HEK293 (cell line): ENCODE measurements around the gene RIT1.

Experiments
- CTCF ChIA-PET: fragments of 350-600 bp; formaldehyde crosslinking; extraction: SDS; loops from one replicate; lab custom pipeline; 2021; ENCODE audit warnings: antibody characterized with exemption; lab: Yijun Ruan, JAX
- POLR2A ChIA-PET: fragments of 300-600 bp; formaldehyde crosslinking; extraction: SDS; loops from one replicate; lab custom pipeline; 2020; ENCODE audit warnings: antibody characterized with exemption, inconsistent platforms; lab: Yijun Ruan, JAX
- H3K27ac ChIP-seq: fragments of 200-500 bp; sonication (Bioruptor generic); 2 replicates; pipeline ENCODE4 v1.5.1; 2014; ENCODE audit warnings: low read depth, low read length, control low read depth, inconsistent platforms; ENCODE audit errors: extremely low read depth
- H3K36me3 ChIP-seq, 2 experiments: fragments of 200-500 bp in 1 of 2; sonication (Bioruptor generic) in 1 of 2; 1 replicate in 1 of 2; 2 replicates in 1 of 2; pipeline ENCODE4 v1.5.1; 2014 to 2017; ENCODE audit warnings: inconsistent platforms in 2 of 2, low read length in 2 of 2; ENCODE audit not compliant: control insufficient read depth in 2 of 2, insufficient read depth in 1 of 2
- H3K4me1 ChIP-seq: fragments of 200-500 bp; sonication (Bioruptor generic); 2 replicates; pipeline ENCODE4 v1.5.1; 2014; ENCODE audit warnings: mild to moderate bottlenecking, low read length, inconsistent platforms; ENCODE audit not compliant: control insufficient read depth, insufficient read depth
- H3K4me3 ChIP-seq: 2 replicates; pipeline ENCODE4 v1.5.1; 2011; ENCODE audit warnings: low read depth, mild to moderate bottlenecking, control low read depth, low read length, moderate library complexity
- H3K9me3 ChIP-seq: fragments of 200-500 bp; sonication (Bioruptor generic); 2 replicates; pipeline ENCODE4 v1.5.1; 2014; ENCODE audit warnings: low read depth, low read length, inconsistent platforms; ENCODE audit not compliant: control insufficient read depth, insufficient read depth
- GFI1B ChIP-seq: fragments of 450-650 bp; formaldehyde crosslinking; IDR thresholded peaks from 2 replicates; pipeline ENCODE4 v1.5.1; 2016; ENCODE audit warnings: missing biosample characterization, missing genetic modification characterization
- IKZF3 ChIP-seq: fragments of 450-650 bp; IDR thresholded peaks from 2 replicates; pipeline ENCODE4 v1.5.0; 2018; ENCODE audit warnings: missing biosample characterization, mild to moderate bottlenecking, missing genetic modification characterization, moderate library complexity
- KLF1 ChIP-seq: fragments of 450-650 bp; formaldehyde crosslinking; IDR thresholded peaks from 2 replicates; pipeline ENCODE4 v1.5.1; 2016; ENCODE audit warnings: missing biosample characterization, missing genetic modification characterization
- RBAK ChIP-seq: fragments of 450-650 bp; formaldehyde crosslinking; IDR thresholded peaks from 2 replicates; pipeline ENCODE4 v1.5.1; 2016; ENCODE audit warnings: missing biosample characterization, missing genetic modification characterization
- SETDB1 ChIP-seq: IDR thresholded peaks from one replicate; pipeline ENCODE4 v1.6.1; 2017; ENCODE audit warnings: mild to moderate bottlenecking, low read length, moderate library complexity, mixed read lengths; ENCODE audit not compliant: insufficient read length
- YY2 ChIP-seq: fragments of 450-650 bp; formaldehyde crosslinking; IDR thresholded peaks from 2 replicates; pipeline ENCODE4 v1.5.1; 2016; ENCODE audit warnings: missing biosample characterization, missing genetic modification characterization
- ZNF114 ChIP-seq: fragments of 450-650 bp; formaldehyde crosslinking; IDR thresholded peaks from 2 replicates; pipeline ENCODE4 v1.5.0; 2017; ENCODE audit warnings: missing biosample characterization, missing genetic modification characterization
- ZNF169 ChIP-seq: fragments of 450-650 bp; formaldehyde crosslinking; IDR thresholded peaks from 2 replicates; pipeline ENCODE4 v1.5.1; 2016; ENCODE audit warnings: missing biosample characterization, missing genetic modification characterization
- ZNF202 ChIP-seq: fragments of 450-650 bp; formaldehyde crosslinking; IDR thresholded peaks from 2 replicates; pipeline ENCODE4 v1.5.1; 2016; ENCODE audit warnings: missing biosample characterization, missing genetic modification characterization, borderline replicate concordance
- ZNF311 ChIP-seq: fragments of 450-650 bp; formaldehyde crosslinking; IDR thresholded peaks from 2 replicates; pipeline ENCODE4 v1.5.1; 2017; ENCODE audit warnings: missing biosample characterization, missing genetic modification characterization, borderline replicate concordance
- ZNF404 ChIP-seq: fragments of 450-650 bp; formaldehyde crosslinking; IDR thresholded peaks from 2 replicates; pipeline ENCODE4 v1.5.1; 2017; ENCODE audit warnings: missing biosample characterization, missing genetic modification characterization
- ZNF544 ChIP-seq: fragments of 450-650 bp; formaldehyde crosslinking; IDR thresholded peaks from 2 replicates; pipeline ENCODE4 v1.5.0; 2017; ENCODE audit warnings: missing biosample characterization, missing genetic modification characterization
- TF ChIP-seq, protein P1 (sequence below): fragments of 450-650 bp; formaldehyde crosslinking; IDR thresholded peaks from 2 replicates; pipeline ENCODE4 v1.5.1; 2016; ENCODE audit warnings: missing biosample characterization, missing genetic modification characterization, low read depth
- TF ChIP-seq, protein P2 (sequence below): fragments of 450-650 bp; formaldehyde crosslinking; IDR thresholded peaks from 2 replicates; pipeline ENCODE4 v1.5.1; 2016; ENCODE audit warnings: missing biosample characterization, missing genetic modification characterization
- TF ChIP-seq, protein P3 (sequence below): fragments of 450-650 bp; formaldehyde crosslinking; IDR thresholded peaks from 2 replicates; pipeline ENCODE4 v1.5.1; 2017; ENCODE audit warnings: missing biosample characterization, mild to moderate bottlenecking, missing genetic modification characterization, moderate library complexity
- TF ChIP-seq, protein P4 (sequence below): fragments of 450-650 bp; formaldehyde crosslinking; IDR thresholded peaks from 2 replicates; pipeline ENCODE4 v1.5.1; 2017; ENCODE audit warnings: missing biosample characterization, missing genetic modification characterization
- TF ChIP-seq, protein P5 (sequence below): fragments of 450-650 bp; formaldehyde crosslinking; IDR thresholded peaks from 2 replicates; pipeline ENCODE4 v1.5.1; 2016; ENCODE audit warnings: missing biosample characterization, missing genetic modification characterization
- TF ChIP-seq, protein P6 (sequence below): fragments of 450-650 bp; formaldehyde crosslinking; IDR thresholded peaks from 2 replicates; pipeline ENCODE4 v1.5.1; 2016; ENCODE audit warnings: missing biosample characterization, missing genetic modification characterization
- TF ChIP-seq, protein P7 (sequence below): fragments of 450-650 bp; formaldehyde crosslinking; IDR thresholded peaks from 2 replicates; pipeline ENCODE4 v1.5.1; 2016; ENCODE audit warnings: missing biosample characterization, missing genetic modification characterization
- TF ChIP-seq, protein P8 (sequence below): IDR thresholded peaks from 2 replicates; pipeline ENCODE4 v1.6.1; 2011; ENCODE audit warnings: mild to moderate bottlenecking, low read depth, low read length, borderline replicate concordance

The RIT1 gene

DNA sequence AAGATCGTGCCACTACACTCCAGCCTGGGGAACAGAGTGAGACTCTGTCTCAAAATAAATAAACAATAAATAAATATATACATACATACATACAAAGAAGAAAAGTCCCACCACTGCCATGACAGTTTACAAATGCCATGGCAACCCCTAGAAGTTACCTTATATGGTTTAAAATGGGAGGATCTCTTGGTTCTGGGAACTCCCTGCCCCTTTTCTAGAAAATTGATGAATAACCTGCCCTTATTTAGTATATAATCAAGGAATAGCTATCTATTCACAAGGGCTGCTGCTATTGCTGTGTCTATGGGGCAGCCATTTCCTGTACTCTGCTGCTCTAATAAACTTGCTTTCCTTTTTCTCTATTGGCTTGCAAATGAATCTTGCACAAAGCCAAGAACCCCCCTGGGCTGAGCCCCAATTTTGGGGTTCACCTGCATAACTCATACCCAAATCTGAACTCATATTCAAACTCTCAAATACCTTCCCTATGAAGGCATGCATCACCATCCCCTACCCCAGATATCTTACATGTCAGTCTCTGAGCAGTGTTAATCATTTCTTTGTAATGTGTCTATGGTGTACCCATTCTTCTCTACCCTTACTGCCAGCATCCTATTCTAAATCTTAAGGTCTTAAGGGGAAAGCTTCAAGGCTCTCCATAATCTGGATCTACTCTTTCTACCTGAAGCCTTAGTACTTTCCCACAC lies 63.2 kb downstream of the RIT1 start:
- H3K4me3 ChIP-seq = no peak overlapping the region
- TF ChIP-seq, protein P1, sequence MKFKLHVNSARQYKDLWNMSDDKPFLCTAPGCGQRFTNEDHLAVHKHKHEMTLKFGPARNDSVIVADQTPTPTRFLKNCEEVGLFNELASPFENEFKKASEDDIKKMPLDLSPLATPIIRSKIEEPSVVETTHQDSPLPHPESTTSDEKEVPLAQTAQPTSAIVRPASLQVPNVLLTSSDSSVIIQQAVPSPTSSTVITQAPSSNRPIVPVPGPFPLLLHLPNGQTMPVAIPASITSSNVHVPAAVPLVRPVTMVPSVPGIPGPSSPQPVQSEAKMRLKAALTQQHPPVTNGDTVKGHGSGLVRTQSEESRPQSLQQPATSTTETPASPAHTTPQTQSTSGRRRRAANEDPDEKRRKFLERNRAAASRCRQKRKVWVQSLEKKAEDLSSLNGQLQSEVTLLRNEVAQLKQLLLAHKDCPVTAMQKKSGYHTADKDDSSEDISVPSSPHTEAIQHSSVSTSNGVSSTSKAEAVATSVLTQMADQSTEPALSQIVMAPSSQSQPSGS (tag by site-specific recombination) = no peak
- TF ChIP-seq IKZF3 (tag by site-specific recombination) (no peak), ZNF202 (tag by site-specific recombination) (no peak), ZNF404 (tag by site-specific recombination) (no peak), YY2 (tag by site-specific recombination) (no peak), ZNF311 (no peak), RBAK (tag by site-specific recombination) (no peak), ZNF169 (tag by site-specific recombination) (no peak), KLF1 (no peak), GFI1B (tag by site-specific recombination) (no peak), ZNF544 (tag by site-specific recombination) (no peak), SETDB1 (no peak), ZNF114 (tag by site-specific recombination) (no peak)
- TF ChIP-seq, protein P2, sequence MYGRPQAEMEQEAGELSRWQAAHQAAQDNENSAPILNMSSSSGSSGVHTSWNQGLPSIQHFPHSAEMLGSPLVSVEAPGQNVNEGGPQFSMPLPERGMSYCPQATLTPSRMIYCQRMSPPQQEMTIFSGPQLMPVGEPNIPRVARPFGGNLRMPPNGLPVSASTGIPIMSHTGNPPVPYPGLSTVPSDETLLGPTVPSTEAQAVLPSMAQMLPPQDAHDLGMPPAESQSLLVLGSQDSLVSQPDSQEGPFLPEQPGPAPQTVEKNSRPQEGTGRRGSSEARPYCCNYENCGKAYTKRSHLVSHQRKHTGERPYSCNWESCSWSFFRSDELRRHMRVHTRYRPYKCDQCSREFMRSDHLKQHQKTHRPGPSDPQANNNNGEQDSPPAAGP (tag by site-specific recombination) = no peak
- TF ChIP-seq, protein P3, sequence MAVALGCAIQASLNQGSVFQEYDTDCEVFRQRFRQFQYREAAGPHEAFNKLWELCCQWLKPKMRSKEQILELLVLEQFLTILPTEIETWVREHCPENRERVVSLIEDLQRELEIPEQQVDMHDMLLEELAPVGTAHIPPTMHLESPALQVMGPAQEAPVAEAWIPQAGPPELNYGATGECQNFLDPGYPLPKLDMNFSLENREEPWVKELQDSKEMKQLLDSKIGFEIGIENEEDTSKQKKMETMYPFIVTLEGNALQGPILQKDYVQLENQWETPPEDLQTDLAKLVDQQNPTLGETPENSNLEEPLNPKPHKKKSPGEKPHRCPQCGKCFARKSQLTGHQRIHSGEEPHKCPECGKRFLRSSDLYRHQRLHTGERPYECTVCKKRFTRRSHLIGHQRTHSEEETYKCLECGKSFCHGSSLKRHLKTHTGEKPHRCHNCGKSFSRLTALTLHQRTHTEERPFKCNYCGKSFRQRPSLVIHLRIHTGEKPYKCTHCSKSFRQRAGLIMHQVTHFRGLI (tag by site-specific recombination) = no peak
- TF ChIP-seq, protein P4, sequence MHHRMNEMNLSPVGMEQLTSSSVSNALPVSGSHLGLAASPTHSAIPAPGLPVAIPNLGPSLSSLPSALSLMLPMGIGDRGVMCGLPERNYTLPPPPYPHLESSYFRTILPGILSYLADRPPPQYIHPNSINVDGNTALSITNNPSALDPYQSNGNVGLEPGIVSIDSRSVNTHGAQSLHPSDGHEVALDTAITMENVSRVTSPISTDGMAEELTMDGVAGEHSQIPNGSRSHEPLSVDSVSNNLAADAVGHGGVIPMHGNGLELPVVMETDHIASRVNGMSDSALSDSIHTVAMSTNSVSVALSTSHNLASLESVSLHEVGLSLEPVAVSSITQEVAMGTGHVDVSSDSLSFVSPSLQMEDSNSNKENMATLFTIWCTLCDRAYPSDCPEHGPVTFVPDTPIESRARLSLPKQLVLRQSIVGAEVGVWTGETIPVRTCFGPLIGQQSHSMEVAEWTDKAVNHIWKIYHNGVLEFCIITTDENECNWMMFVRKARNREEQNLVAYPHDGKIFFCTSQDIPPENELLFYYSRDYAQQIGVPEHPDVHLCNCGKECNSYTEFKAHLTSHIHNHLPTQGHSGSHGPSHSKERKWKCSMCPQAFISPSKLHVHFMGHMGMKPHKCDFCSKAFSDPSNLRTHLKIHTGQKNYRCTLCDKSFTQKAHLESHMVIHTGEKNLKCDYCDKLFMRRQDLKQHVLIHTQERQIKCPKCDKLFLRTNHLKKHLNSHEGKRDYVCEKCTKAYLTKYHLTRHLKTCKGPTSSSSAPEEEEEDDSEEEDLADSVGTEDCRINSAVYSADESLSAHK (tag by site-specific recombination) = no peak
- TF ChIP-seq, protein P5, sequence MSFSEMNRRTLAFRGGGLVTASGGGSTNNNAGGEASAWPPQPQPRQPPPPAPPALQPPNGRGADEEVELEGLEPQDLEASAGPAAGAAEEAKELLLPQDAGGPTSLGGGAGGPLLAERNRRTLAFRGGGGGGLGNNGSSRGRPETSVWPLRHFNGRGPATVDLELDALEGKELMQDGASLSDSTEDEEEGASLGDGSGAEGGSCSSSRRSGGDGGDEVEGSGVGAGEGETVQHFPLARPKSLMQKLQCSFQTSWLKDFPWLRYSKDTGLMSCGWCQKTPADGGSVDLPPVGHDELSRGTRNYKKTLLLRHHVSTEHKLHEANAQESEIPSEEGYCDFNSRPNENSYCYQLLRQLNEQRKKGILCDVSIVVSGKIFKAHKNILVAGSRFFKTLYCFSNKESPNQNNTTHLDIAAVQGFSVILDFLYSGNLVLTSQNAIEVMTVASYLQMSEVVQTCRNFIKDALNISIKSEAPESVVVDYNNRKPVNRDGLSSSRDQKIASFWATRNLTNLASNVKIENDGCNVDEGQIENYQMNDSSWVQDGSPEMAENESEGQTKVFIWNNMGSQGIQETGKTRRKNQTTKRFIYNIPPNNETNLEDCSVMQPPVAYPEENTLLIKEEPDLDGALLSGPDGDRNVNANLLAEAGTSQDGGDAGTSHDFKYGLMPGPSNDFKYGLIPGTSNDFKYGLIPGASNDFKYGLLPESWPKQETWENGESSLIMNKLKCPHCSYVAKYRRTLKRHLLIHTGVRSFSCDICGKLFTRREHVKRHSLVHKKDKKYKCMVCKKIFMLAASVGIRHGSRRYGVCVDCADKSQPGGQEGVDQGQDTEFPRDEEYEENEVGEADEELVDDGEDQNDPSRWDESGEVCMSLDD (tag by site-specific recombination) = no peak
- TF ChIP-seq, protein P6, sequence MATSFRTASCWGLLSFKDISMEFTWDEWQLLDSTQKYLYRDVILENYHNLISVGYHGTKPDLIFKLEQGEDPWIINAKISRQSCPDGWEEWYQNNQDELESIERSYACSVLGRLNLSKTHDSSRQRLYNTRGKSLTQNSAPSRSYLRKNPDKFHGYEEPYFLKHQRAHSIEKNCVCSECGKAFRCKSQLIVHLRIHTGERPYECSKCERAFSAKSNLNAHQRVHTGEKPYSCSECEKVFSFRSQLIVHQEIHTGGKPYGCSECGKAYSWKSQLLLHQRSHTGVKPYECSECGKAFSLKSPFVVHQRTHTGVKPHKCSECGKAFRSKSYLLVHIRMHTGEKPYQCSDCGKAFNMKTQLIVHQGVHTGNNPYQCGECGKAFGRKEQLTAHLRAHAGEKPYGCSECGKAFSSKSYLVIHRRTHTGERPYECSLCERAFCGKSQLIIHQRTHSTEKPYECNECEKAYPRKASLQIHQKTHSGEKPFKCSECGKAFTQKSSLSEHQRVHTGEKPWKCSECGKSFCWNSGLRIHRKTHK = no peak
- TF ChIP-seq, protein P7, sequence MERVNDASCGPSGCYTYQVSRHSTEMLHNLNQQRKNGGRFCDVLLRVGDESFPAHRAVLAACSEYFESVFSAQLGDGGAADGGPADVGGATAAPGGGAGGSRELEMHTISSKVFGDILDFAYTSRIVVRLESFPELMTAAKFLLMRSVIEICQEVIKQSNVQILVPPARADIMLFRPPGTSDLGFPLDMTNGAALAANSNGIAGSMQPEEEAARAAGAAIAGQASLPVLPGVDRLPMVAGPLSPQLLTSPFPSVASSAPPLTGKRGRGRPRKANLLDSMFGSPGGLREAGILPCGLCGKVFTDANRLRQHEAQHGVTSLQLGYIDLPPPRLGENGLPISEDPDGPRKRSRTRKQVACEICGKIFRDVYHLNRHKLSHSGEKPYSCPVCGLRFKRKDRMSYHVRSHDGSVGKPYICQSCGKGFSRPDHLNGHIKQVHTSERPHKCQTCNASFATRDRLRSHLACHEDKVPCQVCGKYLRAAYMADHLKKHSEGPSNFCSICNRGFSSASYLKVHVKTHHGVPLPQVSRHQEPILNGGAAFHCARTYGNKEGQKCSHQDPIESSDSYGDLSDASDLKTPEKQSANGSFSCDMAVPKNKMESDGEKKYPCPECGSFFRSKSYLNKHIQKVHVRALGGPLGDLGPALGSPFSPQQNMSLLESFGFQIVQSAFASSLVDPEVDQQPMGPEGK (tag by site-specific recombination) = no peak
- TF ChIP-seq, protein P8, sequence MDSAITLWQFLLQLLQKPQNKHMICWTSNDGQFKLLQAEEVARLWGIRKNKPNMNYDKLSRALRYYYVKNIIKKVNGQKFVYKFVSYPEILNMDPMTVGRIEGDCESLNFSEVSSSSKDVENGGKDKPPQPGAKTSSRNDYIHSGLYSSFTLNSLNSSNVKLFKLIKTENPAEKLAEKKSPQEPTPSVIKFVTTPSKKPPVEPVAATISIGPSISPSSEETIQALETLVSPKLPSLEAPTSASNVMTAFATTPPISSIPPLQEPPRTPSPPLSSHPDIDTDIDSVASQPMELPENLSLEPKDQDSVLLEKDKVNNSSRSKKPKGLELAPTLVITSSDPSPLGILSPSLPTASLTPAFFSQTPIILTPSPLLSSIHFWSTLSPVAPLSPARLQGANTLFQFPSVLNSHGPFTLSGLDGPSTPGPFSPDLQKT = no peak
- H3K27ac ChIP-seq = no peak overlapping the region
- no peaks in the 10 kb centered on the region for H3K4me1 ChIP-seq
- ChIA-PET POLR2A (no interaction called here), CTCF (interaction anchor here (0.6 kb wide), 2 partner anchors 24 to 30 kb away, joined by 3 to 6 read pairs; no protein-coding TSS in a partner anchor)
- H3K36me3 ChIP-seq = peaks cover 28 to 70% of the 10 kb centered on the region in 2 experiments
- no peaks in the 10 kb centered on the region for H3K9me3 ChIP-seq
